Measurements from ENCODE around the gene CHURC1.
"Not testable (repeated sequence)": the region's sequence is repeated elsewhere in the genome, so short reads cannot be mapped to it uniquely, and the experiment has no call there.

CHURC1 gene

GRCh38 chr14:64912261-64912660 is 2.0 kb upstream of the CHURC1 start:
- DNase-seq, result no peak

DNA sequence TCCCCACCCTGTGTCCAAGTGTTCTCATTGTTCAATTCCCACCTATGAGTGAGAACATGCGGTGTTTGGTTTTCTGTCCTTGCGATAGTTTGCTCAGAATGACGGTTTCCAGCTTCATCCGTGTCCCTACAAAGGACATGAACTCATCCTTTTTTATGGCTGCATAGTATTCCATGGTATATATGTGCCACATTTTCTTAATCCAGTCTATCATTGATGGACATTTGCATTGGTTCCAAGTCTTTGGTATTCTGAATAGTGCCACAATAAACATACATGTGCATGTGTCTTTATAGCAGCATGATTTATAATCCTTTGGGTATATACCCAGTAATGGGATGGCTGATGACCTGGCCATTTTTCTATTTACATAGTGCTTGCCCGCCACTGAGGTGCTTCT is 778 bp upstream of the CHURC1 start:
- not testable (repeated sequence) for DNase-seq

DNA sequence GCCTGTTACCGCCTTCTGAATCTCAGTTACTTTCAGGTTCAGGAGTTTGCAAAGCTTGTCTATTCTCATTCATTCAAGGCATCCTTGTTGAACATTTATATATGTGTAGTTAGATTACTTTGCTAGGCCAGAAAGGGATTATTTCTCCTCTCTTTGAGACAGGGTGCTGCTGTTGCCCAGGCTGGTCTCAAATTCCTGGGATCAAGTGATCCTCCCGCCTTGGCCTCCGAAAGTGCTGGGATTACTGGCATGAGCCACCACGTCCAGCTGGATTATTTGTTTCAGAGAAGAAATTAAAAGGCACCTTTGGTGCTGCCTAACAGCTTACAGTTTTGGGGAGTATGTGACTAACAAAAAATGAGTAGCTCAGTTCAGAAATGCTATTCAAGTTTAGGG is 772 bp downstream of the CHURC1 start:
- no peak for DNase-seq

DNA sequence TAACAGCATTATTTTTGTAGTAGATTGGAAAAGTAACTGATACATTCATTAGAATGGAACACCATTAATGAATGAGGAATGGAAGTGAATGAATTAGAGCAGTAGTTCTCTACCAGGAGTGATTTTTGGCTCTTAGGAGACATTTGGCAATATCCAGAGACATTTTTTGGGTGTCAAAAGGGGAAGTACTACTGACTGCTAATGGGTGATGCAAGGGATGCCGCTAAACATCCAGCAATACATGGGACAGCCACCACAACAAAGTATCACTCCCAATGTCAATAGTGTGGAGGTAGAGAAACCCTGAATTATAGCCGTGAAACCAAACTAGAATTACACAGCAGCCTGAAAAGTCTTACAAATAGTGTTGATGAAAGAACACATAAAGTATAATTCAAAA is 1.5 kb downstream of the CHURC1 start:
- no peak for DNase-seq

GRCh38 chr14:64918216-64918615 is 4.0 kb downstream of the CHURC1 start:
- no peak for DNase-seq

DNA sequence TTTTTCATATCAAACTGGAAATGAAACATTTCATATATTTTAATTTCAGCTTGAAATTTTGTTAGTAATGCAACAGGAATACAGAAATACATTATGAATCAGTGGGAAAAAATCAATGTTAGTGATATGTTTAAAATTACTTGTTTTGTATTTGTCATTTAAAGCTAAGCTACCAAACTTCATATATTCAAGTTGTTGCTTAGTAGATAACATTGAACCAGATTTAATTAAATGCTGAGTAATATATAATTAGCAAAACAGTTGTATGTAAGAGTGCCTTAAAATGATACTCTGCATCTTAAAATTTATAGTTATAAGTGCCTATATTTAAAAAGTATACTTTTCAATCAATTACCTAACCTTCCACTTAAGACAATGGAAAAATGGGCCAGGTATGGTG is 5.0 kb downstream of the CHURC1 start:
- no peak for DNase-seq

DNA sequence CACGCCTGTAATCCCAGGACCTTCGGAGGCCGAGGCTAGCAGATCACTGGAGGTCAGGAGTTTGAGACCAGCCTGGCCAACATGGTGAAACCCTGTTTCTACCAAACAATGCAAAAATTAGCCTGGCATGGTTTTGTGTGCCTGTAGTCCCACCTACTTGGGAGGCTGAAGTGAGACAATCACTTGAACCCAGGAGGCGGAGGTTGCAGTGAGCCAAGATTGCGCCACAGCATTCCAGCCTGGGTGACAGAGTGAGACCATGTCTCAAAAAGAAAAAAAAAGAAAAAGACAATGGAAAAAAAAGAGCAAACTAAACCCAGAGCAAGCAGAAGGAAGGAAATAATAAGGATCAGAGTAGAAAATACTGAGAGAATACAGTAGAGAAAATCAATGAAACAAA is 5.4 kb downstream of the CHURC1 start:
- no peak for DNase-seq

DNA sequence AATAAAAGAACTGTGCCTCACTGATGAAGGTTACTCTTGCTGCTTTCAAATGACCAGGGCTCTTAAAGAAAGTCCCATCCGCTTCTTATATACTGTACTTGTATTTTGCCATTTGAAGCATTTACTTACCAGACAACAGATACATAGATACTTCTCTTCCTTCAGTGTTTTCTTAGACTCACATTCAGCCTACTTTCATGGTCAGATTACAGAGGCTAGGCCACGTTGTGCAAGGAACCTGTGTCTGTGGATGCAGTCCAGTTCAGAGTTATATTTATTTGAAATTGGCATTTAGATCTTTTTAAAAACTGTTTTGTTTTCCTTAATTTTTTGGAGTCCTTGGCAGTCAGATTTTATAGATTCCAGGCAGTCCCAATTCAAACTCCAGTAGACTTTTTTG is 6.2 kb downstream of the CHURC1 start:
- no peak for DNase-seq

GRCh38 chr14:64923015-64923414 is 8.8 kb downstream of the CHURC1 start:
- DNase-seq, result no peak

DNA sequence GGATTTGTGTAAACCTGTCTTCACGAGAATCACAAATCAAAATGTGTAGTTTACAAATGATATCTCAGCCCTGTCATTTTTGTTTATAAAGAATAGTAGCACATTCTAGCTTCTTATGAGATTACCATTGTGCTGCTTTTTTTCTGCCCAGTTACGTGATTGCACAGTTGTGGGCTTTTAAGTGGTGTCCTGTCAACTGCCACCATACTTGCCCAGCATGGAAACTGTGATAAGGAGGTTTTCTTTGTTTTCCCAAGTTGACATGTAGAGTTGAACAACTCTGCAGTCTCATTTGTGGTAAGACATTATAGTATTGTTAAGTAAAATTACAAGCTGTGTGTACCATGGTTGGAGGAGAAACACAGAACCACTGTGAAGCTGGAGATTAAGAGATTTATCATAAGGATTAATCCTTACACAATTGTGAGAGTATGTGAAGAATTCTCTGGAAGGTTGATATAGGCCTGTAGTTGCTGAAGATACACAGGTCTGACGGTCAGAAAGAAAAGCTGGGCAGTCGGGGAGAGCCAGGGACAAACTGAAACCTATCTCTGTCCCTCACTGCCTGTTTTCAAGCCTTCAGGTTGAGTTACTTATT is 12.2 kb downstream of the CHURC1 start:
- DNase-seq, result no peak

- DNase-seq, result no peak
These were observed 12.8 kb downstream of the CHURC1 start for GRCh38 chr14:64927031-64927430.

- no peak for DNase-seq
These were observed 14.2 kb downstream of the CHURC1 start for GRCh38 chr14:64928239-64929013.

DNA sequence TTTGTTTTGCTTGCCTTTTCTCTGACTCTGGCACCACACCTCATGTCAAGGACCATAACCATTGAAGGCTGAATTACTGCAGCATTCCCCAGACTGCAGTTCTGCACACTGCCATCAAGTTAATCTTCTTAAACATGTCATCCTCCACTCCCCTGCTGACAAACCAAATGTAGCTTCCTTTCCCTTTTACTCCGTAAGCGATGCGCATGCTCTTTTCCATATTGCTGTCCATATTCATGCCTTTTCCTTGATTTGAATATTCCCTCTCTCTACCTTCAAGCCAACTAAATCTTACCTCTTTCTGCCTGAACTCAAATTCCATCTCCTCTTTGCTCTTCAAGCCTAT is 14.7 kb downstream of the CHURC1 start:
- DNase-seq, result no peak

DNA sequence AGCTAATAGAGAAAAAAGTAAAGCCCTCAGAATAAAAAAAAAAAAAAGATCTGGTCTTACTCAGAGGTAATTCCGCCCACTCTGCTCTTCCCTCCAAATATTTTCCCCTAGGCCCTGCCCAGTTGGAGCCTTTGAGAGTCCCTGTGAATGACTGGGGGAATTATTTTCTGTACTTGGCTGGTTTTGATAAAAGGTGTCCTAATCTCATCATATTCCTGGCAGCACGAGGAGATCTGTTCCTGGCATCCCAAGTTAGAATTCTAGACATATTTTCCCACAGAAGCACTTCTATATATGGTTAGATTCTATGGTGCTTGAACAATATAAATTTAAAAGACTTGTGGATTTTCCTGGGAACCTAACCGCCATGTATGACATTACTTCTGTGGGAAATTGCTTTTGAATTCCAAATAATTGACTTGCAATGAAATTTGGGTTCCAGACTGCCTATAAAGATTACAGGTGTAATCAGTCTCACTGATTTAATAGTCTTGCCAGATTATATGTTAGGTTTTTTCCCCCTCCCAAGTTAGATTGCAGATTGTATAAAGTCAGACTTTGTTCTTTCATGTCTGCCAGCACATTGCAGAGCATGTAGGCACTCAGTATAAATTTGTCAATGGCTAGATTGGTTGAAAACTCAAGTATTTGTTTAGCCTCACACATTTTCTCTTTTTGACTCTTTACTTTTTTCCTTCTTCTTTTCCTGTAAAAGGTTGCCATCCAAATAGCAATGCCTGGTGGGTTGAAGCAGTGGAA is 16.0 kb downstream of the CHURC1 start:
- DNase-seq, result no peak

DNA sequence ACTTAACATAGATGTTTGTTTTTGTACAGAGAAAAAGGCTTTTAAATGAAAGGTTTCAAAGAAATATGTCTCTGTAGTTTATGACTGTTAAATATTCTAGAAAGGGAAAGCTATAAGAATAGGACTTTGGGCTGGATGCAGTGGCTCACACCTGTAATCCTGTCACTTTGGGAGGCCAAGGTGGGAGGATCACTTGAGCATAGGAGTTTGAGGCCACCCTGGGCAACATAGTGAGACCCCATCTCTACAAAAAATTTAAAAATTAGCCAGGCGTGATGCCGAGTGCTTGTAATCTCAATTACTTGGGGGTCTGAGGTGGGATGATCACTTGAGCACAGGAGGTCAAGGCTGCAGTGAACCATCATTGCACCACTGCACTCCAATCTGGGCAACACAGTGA is 16.9 kb downstream of the CHURC1 start:
- no peak for DNase-seq

DNA sequence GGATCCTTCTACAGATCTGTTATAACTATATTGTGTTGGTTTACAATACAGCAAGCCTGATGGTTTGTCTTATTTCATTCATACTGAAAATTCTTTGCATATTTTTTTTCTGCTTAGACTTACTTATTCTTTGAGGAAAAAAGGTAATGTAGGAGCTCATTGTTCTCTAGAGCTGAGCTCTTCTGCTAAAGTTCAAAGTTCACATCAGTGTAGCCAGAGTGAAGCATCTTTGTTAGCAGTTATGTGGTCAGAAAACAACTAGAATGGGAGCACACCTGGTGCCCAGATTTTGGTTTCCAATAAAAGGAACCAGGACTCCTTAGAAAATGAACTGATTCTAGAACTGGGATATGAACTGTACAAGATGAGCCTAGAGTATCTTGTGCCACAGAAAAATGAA is 18.0 kb downstream of the CHURC1 start:
- DNase-seq, result no peak

GRCh38 chr14:64934338-64934929 is 20.2 kb downstream of the CHURC1 start:
- no peak for DNase-seq

GRCh38 chr14:64935508-64935907 is 21.3 kb downstream of the CHURC1 start:
- no peak for DNase-seq

- DNase-seq, result no peak
These were observed 23.0 kb downstream of the CHURC1 start for GRCh38 chr14:64937171-64937820.

- DNase-seq, result no peak
These were observed 23.6 kb downstream of the CHURC1 start for GRCh38 chr14:64937821-64938193.

GRCh38 chr14:64938972-64939816 is 24.9 kb downstream of the CHURC1 start:
- no peak for DNase-seq

DNA sequence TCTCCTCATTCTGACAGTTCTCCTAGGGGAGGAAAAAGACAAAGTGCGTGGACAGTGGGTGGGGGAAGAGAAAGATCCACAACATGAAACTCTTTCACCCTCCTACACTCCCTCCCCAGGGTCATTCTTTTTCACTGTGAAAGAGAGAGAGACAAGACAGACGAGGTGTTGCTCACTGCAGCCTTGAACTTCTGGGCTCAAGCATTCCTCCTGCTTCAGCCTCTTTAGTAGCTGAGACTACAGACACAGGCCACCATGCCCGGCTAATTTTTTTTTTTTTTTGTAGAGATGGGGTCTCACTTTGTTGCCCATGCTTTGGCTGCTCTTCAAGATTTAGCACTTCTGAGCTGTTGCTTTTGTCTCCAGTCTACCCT is 25.5 kb downstream of the CHURC1 start:
- no peak for DNase-seq
